GM21528 (cell line): ENCODE data around the gene FBXO22.
"Not testable (repeated sequence)": the region's sequence is repeated elsewhere in the genome, so short reads cannot be mapped to it uniquely, and the experiment has no call there.

Experiments used
- ATAC-seq: cut with Tn5 transposase; IDR thresholded peaks from one replicate; pipeline ENCODE4 v1.9.1; 2021; ENCODE audit warnings: mild to moderate bottlenecking, moderate library complexity; ENCODE audit not compliant: unreplicated experiment, low FRiP score

Gene FBXO22

GRCh38 chr15:75961331-75961730, 57.7 kb downstream of the FBXO22 start:
- no peak for ATAC-seq

GRCh38 chr15:75966073-75966472, 62.4 kb downstream of the FBXO22 start:
- no peak for ATAC-seq

- ATAC-seq, result not testable (repeated sequence)
Measured at GRCh38 chr15:75976766-75977165, 73.1 kb downstream of the FBXO22 start.

GRCh38 chr15:75981149-75981815, 77.6 kb downstream of the FBXO22 start:
- ATAC-seq, result no peak

GRCh38 chr15:75982468-75982867, 78.8 kb downstream of the FBXO22 start:
- no peak for ATAC-seq

- ATAC-seq, result not testable (repeated sequence)
Measured at GRCh38 chr15:75984706-75985105, 81.0 kb downstream of the FBXO22 start.

- no peak for ATAC-seq
Measured at GRCh38 chr15:75985971-75986370, 82.3 kb downstream of the FBXO22 start.

GRCh38 chr15:75989045-75989444, 85.4 kb downstream of the FBXO22 start:
- ATAC-seq, result no peak

GRCh38 chr15:75989875-75990274, 86.2 kb downstream of the FBXO22 start:
- no peak for ATAC-seq
